Peyer's patch (tissue), 4 donors: Measurements from ENCODE around the gene EIF2AK2. TPM values are rescaled to one million over a fixed set of nuclear protein-coding genes. Genes with fewer than 3 reads are reported as not detected.

ENCODE experiments used
- DNase-seq, 3 donors: peaks; one replicate each; pipeline ENCODE4 v3.0.0-alpha.2; 2017 to 2019
- H3K27ac ChIP-seq, 4 donors: fragments of 200-600 bp; sonication (generic); one replicate each; pipeline ENCODE4 v1.5.1; 2016 to 2019
- H3K27me3 ChIP-seq, 2 donors: fragments of 200-600 bp; sonication (generic); one replicate each; pipeline ENCODE4 v1.5.1; 2019
- H3K36me3 ChIP-seq, 3 donors: fragments of 200-600 bp; sonication (generic); one replicate each; pipeline ENCODE4 v1.5.1; 2016 to 2019
- H3K4me1 ChIP-seq, 4 donors: fragments of 200-600 bp; sonication (generic); one replicate each; pipeline ENCODE4 v1.5.1; 2016 to 2019
- H3K4me3 ChIP-seq, 4 donors: fragments of 200-600 bp; sonication (generic); 1 replicate in 3 of 4; 2 replicates in 1 of 4; pipeline ENCODE4 v1.5.1; 2016 to 2019; ENCODE audit warnings: mild to moderate bottlenecking in 1 of 4
- H3K9me3 ChIP-seq, 4 donors: fragments of 200-600 bp; sonication (generic); one replicate each; pipeline ENCODE4 v1.5.1; 2016 to 2019; ENCODE audit warnings: mild to moderate bottlenecking in 1 of 4
- POLR2A ChIP-seq, 2 donors: fragments of 450-650 bp; IDR thresholded peaks; one replicate each; pipeline ENCODE4 v1.5.1; 2017; ENCODE audit warnings: antibody characterized with exemption in 2 of 2, mild to moderate bottlenecking in 2 of 2, moderate library complexity in 2 of 2
- total RNA-seq, 4 donors: library from RNA; depleted of rRNA; stranded (reverse); fragments of >200 nt; gene quantifications; one replicate each; pipeline ENCODE4 v1.1.0, GENCODE V29; 2016
- TF ChIP-seq, protein P1 (sequence below), 6 experiments: fragments of 450-650 bp in 4 of 6; fragments of 200-600 bp in 2 of 6; sonication (generic) in 1 of 6; IDR thresholded peaks; one replicate each; pipeline ENCODE4 v1.5.1; 2017 to 2019; ENCODE audit warnings: antibody characterized with exemption in 6 of 6, mild to moderate bottlenecking in 3 of 6, moderate library complexity in 1 of 6

EIF2AK2 gene
- total RNA-seq, 4 donors from 2014 or later = 18.7 to 31.2 (median 25.7) TPM

DNA sequence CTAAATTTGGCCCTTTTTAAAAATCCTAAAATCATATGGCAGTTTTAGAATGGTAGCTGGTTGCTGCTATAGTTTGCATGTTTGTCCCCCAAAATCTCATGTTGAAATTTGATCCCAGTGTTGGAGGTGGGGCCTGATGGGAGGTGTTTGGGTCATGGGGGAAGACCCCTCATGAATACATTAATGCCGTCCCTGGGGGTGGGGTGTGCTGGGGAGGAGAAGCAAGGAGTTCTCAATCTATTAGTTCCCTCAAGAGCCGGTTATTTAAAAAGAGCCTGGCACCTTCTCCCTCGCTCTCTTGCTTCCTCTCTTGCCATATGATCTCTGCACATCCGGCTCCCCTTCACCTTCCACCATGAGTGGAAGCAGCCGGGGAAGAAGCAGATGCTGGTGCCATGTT is 51.6 kb downstream of the EIF2AK2 start:
- Histone ChIP-seq H3K4me3 (no peak overlapping the region), H3K27me3 (no peaks in the 10 kb centered on the region), H3K9me3 (no peaks in the 10 kb centered on the region), H3K27ac (no peak overlapping the region), H3K36me3 (peaks cover 0 to 81% (median 6%) of the 10 kb centered on the region in 3 donors), H3K4me1 (no peaks in the 10 kb centered on the region)
- no peak for TF ChIP-seq POLR2A (IDR thresholded peaks at IDR 0.05)
- TF ChIP-seq, protein P1, sequence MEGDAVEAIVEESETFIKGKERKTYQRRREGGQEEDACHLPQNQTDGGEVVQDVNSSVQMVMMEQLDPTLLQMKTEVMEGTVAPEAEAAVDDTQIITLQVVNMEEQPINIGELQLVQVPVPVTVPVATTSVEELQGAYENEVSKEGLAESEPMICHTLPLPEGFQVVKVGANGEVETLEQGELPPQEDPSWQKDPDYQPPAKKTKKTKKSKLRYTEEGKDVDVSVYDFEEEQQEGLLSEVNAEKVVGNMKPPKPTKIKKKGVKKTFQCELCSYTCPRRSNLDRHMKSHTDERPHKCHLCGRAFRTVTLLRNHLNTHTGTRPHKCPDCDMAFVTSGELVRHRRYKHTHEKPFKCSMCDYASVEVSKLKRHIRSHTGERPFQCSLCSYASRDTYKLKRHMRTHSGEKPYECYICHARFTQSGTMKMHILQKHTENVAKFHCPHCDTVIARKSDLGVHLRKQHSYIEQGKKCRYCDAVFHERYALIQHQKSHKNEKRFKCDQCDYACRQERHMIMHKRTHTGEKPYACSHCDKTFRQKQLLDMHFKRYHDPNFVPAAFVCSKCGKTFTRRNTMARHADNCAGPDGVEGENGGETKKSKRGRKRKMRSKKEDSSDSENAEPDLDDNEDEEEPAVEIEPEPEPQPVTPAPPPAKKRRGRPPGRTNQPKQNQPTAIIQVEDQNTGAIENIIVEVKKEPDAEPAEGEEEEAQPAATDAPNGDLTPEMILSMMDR (IDR thresholded peaks at IDR 0.05) = no peak
- no peak for DNase-seq

- no peak for DNase-seq
- TF ChIP-seq POLR2A (IDR thresholded peaks at IDR 0.05) = no peak
- TF ChIP-seq, protein P1 (IDR thresholded peaks at IDR 0.05) = no peak
- H3K4me1 ChIP-seq = no peaks in the 10 kb centered on the region
- no peak overlapping the region for H3K27ac ChIP-seq
- H3K4me3 ChIP-seq = no peak overlapping the region
- no peaks in the 10 kb centered on the region for H3K9me3 ChIP-seq
- H3K27me3 ChIP-seq = no peaks in the 10 kb centered on the region
- peaks cover 0 to 91% (median 6%) of the 10 kb centered on the region in 3 donors for H3K36me3 ChIP-seq
Observed at GRCh38 chr2:37104178-37104577, 52.6 kb downstream of the EIF2AK2 start.

DNA sequence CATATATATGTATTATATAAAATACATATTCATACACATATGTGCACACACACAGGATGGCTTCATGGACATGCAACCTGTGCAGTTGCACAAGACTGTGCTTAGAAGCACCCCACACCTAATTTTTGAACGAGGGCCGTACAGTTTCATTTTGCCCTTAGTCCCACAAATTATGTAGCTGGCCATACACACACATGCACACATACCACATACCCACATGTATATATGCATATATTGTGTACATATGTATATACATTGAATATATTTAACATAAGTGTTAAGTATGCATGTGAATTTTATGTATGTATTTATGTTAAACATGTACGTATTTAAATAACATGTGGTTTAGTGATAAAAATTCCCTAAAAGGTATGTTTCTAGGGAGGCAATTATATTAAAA is 54.2 kb downstream of the EIF2AK2 start:
- no peaks in the 10 kb centered on the region for H3K9me3 ChIP-seq
- H3K4me3 ChIP-seq = no peak overlapping the region
- no peak overlapping the region for H3K27ac ChIP-seq
- no peaks in the 10 kb centered on the region for H3K4me1 ChIP-seq
- H3K27me3 ChIP-seq = no peaks in the 10 kb centered on the region
- no peak for DNase-seq
- H3K36me3 ChIP-seq = peaks cover 0 to 87% (median 0%) of the 10 kb centered on the region in 3 donors
- TF ChIP-seq, protein P1 (IDR thresholded peaks at IDR 0.05) = no peak
- no peak for TF ChIP-seq POLR2A (IDR thresholded peaks at IDR 0.05)

- TF ChIP-seq, protein P1 (IDR thresholded peaks at IDR 0.05) = no peak
- no peak for TF ChIP-seq POLR2A (IDR thresholded peaks at IDR 0.05)
- Histone ChIP-seq H3K36me3 (peaks cover 0 to 86% (median 0%) of the 10 kb centered on the region in 3 donors), H3K27ac (no peak overlapping the region), H3K4me3 (no peak overlapping the region), H3K27me3 (no peaks in the 10 kb centered on the region), H3K9me3 (no peaks in the 10 kb centered on the region), H3K4me1 (no peaks in the 10 kb centered on the region)
- no peak for DNase-seq
Observed at GRCh38 chr2:37100054-37100453, 56.7 kb downstream of the EIF2AK2 start.

- TF ChIP-seq POLR2A (IDR thresholded peaks at IDR 0.05) = no peak
- TF ChIP-seq, protein P1 (IDR thresholded peaks at IDR 0.05) = no peak
- Histone ChIP-seq H3K27me3 (no peaks in the 10 kb centered on the region), H3K36me3 (peaks cover 0 to 87% (median 0%) of the 10 kb centered on the region in 3 donors), H3K9me3 (no peaks in the 10 kb centered on the region), H3K4me1 (no peaks in the 10 kb centered on the region), H3K27ac (no peak overlapping the region), H3K4me3 (no peak overlapping the region)
- no peak for DNase-seq
Observed at GRCh38 chr2:37098416-37099118, 58.2 kb downstream of the EIF2AK2 start.
